ENCODE measurements around the gene CRELD1. TPM values are rescaled to one million over a fixed set of nuclear protein-coding genes. Genes with fewer than 3 reads are reported as not detected.

Gene CRELD1
- total RNA-seq, 1 experiment from 2014 or later: 15.5 TPM

- Histone ChIP-seq H2BK15ac (ENCODE audit: low read depth, low read length) (no peak within 1 kb of the TSS), H2BK20ac (ENCODE audit: low read depth, low read length, poor library complexity, severe bottlenecking) (no peak within 1 kb of the TSS), H4K20me1 (ENCODE audit: control insufficient read depth, insufficient read depth, insufficient read length) (no peaks in the 10 kb centered on the region), H3K4me1 (ENCODE audit: insufficient read depth, low read length) (peaks cover 4% of the 10 kb centered on the region; the same call in 1 of the 2 replicates), H3K79me2 (ENCODE audit: insufficient read depth, low read length) (no peaks in the 10 kb centered on the region), H3K14ac (ENCODE audit: insufficient read depth, low read length) (peak within 1 kb of the TSS; percentile 43; the same call in 1 of the 2 replicates), H4K91ac (ENCODE audit: insufficient read length, low read depth, low read length) (no peak within 1 kb of the TSS), H3K4me2 (ENCODE audit: insufficient read depth, insufficient read length, low read length) (peak within 1 kb of the TSS; percentile 76), H3K9me3 (ENCODE audit: control insufficient read depth, low read depth, low read length) (no peaks in the 10 kb centered on the region), H2AFZ (ENCODE audit: low read length) (peak within 1 kb of the TSS; percentile 49), H4K5ac (ENCODE audit: insufficient read length, low read depth, low read length) (no peak within 1 kb of the TSS), H3K56ac (ENCODE audit: insufficient read length, low read depth, low read length) (no peak within 1 kb of the TSS), H3K18ac (ENCODE audit: insufficient read length, low read depth, low read length) (peak within 1 kb of the TSS; percentile 32), H3K27me3 (ENCODE audit: insufficient read depth, low read length) (no peaks in the 10 kb centered on the region; the same call in 1 of the 2 replicates), H3K9ac (ENCODE audit: extremely low read depth, insufficient read length, low read length) (peak within 1 kb of the TSS; percentile 17), H2BK5ac (ENCODE audit: insufficient read length, low read length) (no peak within 1 kb of the TSS), H3T11ph (ENCODE audit: low read length) (no peak within 1 kb of the TSS), H3K4ac (ENCODE audit: low read depth, low read length) (no peak within 1 kb of the TSS), H3K27ac (ENCODE audit: insufficient read length, low read depth, low read length) (no peak within 1 kb of the TSS), H4K8ac (replicated peaks; ENCODE audit: insufficient read length, low read depth, low read length) (no peak within 1 kb of the TSS), H3K23ac (ENCODE audit: insufficient read length, low read depth, low read length) (no peak within 1 kb of the TSS), H3K79me1 (ENCODE audit: insufficient read depth, low read depth, low read length, poor library complexity, severe bottlenecking) (no peaks in the 10 kb centered on the region), H2BK12ac (ENCODE audit: insufficient read length, low read depth, low read length) (no peak within 1 kb of the TSS), H2BK120ac (ENCODE audit: low read depth, low read length, poor library complexity, severe bottlenecking) (no peak within 1 kb of the TSS), H2AK5ac (ENCODE audit: insufficient read length, low read length) (no peak within 1 kb of the TSS), H3K23me2 (ENCODE audit: insufficient read length, low read depth, low read length, poor library complexity, severe bottlenecking) (peaks cover 15% of the 10 kb centered on the region)
- TF ChIP-seq, protein P1, sequence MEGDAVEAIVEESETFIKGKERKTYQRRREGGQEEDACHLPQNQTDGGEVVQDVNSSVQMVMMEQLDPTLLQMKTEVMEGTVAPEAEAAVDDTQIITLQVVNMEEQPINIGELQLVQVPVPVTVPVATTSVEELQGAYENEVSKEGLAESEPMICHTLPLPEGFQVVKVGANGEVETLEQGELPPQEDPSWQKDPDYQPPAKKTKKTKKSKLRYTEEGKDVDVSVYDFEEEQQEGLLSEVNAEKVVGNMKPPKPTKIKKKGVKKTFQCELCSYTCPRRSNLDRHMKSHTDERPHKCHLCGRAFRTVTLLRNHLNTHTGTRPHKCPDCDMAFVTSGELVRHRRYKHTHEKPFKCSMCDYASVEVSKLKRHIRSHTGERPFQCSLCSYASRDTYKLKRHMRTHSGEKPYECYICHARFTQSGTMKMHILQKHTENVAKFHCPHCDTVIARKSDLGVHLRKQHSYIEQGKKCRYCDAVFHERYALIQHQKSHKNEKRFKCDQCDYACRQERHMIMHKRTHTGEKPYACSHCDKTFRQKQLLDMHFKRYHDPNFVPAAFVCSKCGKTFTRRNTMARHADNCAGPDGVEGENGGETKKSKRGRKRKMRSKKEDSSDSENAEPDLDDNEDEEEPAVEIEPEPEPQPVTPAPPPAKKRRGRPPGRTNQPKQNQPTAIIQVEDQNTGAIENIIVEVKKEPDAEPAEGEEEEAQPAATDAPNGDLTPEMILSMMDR (conservative IDR thresholded peaks at IDR 0.05): no peak
- no peaks in the 10 kb centered on the region; a peak in 2 of 5 replicates for H3K9me3 Mint-ChIP-seq
- H3K4me3 Mint-ChIP-seq: peak within 1 kb of the TSS; percentile 70 to 80
- H3K36me3 Mint-ChIP-seq (ENCODE audit: insufficient read depth in 1 of 3, low read depth in 3 of 3): peaks cover 0 to 4% (median 0%) of the 10 kb centered on the region in 3 experiments; a peak in 1 of 7 replicates
- H3K27me3 Mint-ChIP-seq (ENCODE audit: low read depth): peaks cover 17% of the 10 kb centered on the region
- peak; percentile 95 for DNase-seq
- no CpG with 5 or more reads among the region's 19 CpGs for WGBS (ENCODE audit: extremely low coverage, insufficient read length, low lambda C conversion rate)
- H3K4me1 Mint-ChIP-seq: peaks cover 15 to 27% of the 10 kb centered on the region in 2 experiments
- peak within 1 kb of the TSS in 2 of 3 experiments; percentile 61 to 75; a peak in 2 of 7 replicates for H3K27ac Mint-ChIP-seq
Observed at GRCh38 chr3:9916734-9917680, 16.6 kb upstream of the CRELD1 start, which contains the start of gene IL17RC. IL17RC (plus strand) TSS chr3:9917098; CDS start chr3:9917316, 218 bp downstream.
